Endodermal cell (in vitro differentiated cells): ENCODE results near the gene KCNJ1. TPM values are rescaled to one million over a fixed set of nuclear protein-coding genes. Genes with fewer than 3 reads are reported as not detected.

Experiments used
- DNase-seq: peaks from one replicate; pipeline ENCODE4 v3.0.0-alpha.2; 2017
- H3K27ac ChIP-seq: 2 replicates; pipeline ENCODE4 v1.5.1; 2013; ENCODE audit warnings: mild to moderate bottlenecking, low read depth, low read length, moderate library complexity
- H3K27me3 ChIP-seq: 2 replicates; pipeline ENCODE4 v1.6.1; 2013; ENCODE audit warnings: mild to moderate bottlenecking, low read length, moderate library complexity; ENCODE audit not compliant: insufficient read depth, control insufficient read depth, poor library complexity, severe bottlenecking
- H3K36me3 ChIP-seq: 2 replicates; pipeline ENCODE4 v1.7.0; 2013; ENCODE audit warnings: mild to moderate bottlenecking, low read length, moderate library complexity; ENCODE audit not compliant: control insufficient read depth, insufficient read depth
- H3K4me1 ChIP-seq: one replicate; pipeline ENCODE4 v1.7.0; 2013; ENCODE audit warnings: low read length; ENCODE audit not compliant: control insufficient read depth, insufficient read depth
- H3K4me3 ChIP-seq: 2 replicates; pipeline ENCODE4 v1.5.1; 2013; ENCODE audit warnings: mild to moderate bottlenecking, low read length, moderate library complexity
- H3K9ac ChIP-seq: 2 replicates; pipeline ENCODE4 v1.6.1; 2013; ENCODE audit warnings: mild to moderate bottlenecking, low read length, moderate library complexity; ENCODE audit not compliant: poor library complexity, severe bottlenecking; ENCODE audit errors: extremely low read depth
- H3K9me3 ChIP-seq: 2 replicates; pipeline ENCODE4 v1.6.1; 2013; ENCODE audit warnings: mild to moderate bottlenecking, low read length, moderate library complexity; ENCODE audit not compliant: control insufficient read depth
- H3K27ac Mint-ChIP-seq: 2 replicates; pipeline ENCODE4 v1.8.0; 2020; ENCODE audit warnings: mixed read lengths
- H3K27me3 Mint-ChIP-seq: 2 replicates; pipeline ENCODE4 v1.8.0; 2021; ENCODE audit warnings: mild to moderate bottlenecking, mixed read lengths; ENCODE audit not compliant: insufficient read depth
- H3K36me3 Mint-ChIP-seq: 2 replicates; pipeline ENCODE4 v1.8.0; 2020; ENCODE audit warnings: low read depth, mixed read lengths
- H3K4me1 Mint-ChIP-seq: 2 replicates; pipeline ENCODE4 v1.8.0; 2020; ENCODE audit warnings: mixed read lengths
- H3K4me3 Mint-ChIP-seq: 2 replicates; pipeline ENCODE4 v1.8.0; 2020; ENCODE audit warnings: mild to moderate bottlenecking, moderate library complexity, mixed read lengths
- H3K9me3 Mint-ChIP-seq: 2 replicates; pipeline ENCODE4 v1.8.0; 2020; ENCODE audit warnings: mild to moderate bottlenecking, mixed read lengths
- WGBS, 2 experiments: methylation state at CpG; one replicate each; pipeline versions ENCODE4 v1.1.5 to v1.1.7; 2013; ENCODE audit warnings: missing lambda C conversion rate in 2 of 2, mixed read lengths in 1 of 2; ENCODE audit not compliant: insufficient coverage in 1 of 2, insufficient read length in 1 of 2; 5-methylcytosine and 5-hydroxymethylcytosine counted together
- total RNA-seq, 2 donors: library from RNA; stranded (reverse); fragmentation: NEBNext Ultra II Directional in 1 of 2; extraction: Animal tissue kit (Norgen Biotek cat#: 25700) in 1 of 2; gene quantifications; 2 replicates in 1 of 2; 3 replicates in 1 of 2; pipeline ENCODE4 v1.2.1, GENCODE V29; 2021
- TF ChIP-seq, protein P1 (sequence below): fragments of 200-600 bp; sonication (generic); conservative IDR thresholded peaks from 2 replicates; pipeline ENCODE4 v1.5.0; 2021; ENCODE audit warnings: antibody characterized with exemption, mild to moderate bottlenecking

The KCNJ1 gene
- total RNA-seq, 2 donors from 2014 or later, result not detected

DNA sequence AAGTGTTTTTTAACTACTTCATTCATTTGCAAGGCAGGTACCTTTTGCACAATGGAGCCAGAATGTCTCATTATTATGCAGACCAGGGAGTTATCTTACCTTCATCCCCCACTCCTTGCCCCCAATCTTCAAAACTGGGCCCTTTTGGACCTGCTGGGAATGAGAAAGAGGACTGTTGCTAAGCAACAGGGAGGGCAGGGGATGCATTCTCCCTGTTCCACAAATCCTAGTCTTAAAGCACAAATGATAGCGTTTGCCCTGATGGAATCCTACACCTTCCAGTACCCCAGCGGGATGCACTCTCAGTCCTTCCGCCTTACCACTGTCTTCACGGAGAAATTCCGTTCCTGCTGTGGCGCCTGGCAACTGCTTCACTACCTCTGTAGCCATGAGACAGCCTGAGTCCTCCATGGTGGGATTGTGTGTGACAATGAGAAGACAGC, 4.1 kb upstream of the KCNJ1 start:
- DNase-seq, result peak; percentile 83
- Mint-ChIP-seq H3K36me3 (no peaks in the 10 kb centered on the region), H3K4me3 (no peak overlapping the region), H3K9me3 (no peaks in the 10 kb centered on the region), H3K4me1 (peaks cover 31% of the 10 kb centered on the region), H3K27me3 (peaks cover 9% of the 10 kb centered on the region), H3K27ac (no peak overlapping the region)
- WGBS, 2 experiments, result 39 to 46% methylated on average over 6 of the region's 6 CpGs
- no peak overlapping the region for H3K4me3 ChIP-seq
- peak overlapping the region; percentile 31 for H3K27ac ChIP-seq
- no peaks in the 10 kb centered on the region for H3K36me3 ChIP-seq
- TF ChIP-seq, protein P1, sequence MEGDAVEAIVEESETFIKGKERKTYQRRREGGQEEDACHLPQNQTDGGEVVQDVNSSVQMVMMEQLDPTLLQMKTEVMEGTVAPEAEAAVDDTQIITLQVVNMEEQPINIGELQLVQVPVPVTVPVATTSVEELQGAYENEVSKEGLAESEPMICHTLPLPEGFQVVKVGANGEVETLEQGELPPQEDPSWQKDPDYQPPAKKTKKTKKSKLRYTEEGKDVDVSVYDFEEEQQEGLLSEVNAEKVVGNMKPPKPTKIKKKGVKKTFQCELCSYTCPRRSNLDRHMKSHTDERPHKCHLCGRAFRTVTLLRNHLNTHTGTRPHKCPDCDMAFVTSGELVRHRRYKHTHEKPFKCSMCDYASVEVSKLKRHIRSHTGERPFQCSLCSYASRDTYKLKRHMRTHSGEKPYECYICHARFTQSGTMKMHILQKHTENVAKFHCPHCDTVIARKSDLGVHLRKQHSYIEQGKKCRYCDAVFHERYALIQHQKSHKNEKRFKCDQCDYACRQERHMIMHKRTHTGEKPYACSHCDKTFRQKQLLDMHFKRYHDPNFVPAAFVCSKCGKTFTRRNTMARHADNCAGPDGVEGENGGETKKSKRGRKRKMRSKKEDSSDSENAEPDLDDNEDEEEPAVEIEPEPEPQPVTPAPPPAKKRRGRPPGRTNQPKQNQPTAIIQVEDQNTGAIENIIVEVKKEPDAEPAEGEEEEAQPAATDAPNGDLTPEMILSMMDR, result no peak
- no peak overlapping the region for H3K9ac ChIP-seq
- no peaks in the 10 kb centered on the region for H3K9me3 ChIP-seq
- H3K4me1 ChIP-seq, result peaks cover 22% of the 10 kb centered on the region
- no peaks in the 10 kb centered on the region for H3K27me3 ChIP-seq

- Mint-ChIP-seq H3K27me3 (peaks cover under 1% of the 10 kb centered on the region), H3K9me3 (no peaks in the 10 kb centered on the region), H3K36me3 (no peaks in the 10 kb centered on the region), H3K27ac (no peak overlapping the region), H3K4me3 (no peak overlapping the region), H3K4me1 (peaks cover 31% of the 10 kb centered on the region)
- WGBS, 2 experiments, result 96 to 98% methylated on average over 4 to 10 of the region's 10 CpGs
- H3K4me3 ChIP-seq, result no peak overlapping the region
- DNase-seq, result no peak
- H3K27ac ChIP-seq, result no peak overlapping the region
- TF ChIP-seq, protein P1, result no peak
- no peaks in the 10 kb centered on the region for H3K9me3 ChIP-seq
- no peaks in the 10 kb centered on the region for H3K27me3 ChIP-seq
- no peak overlapping the region for H3K9ac ChIP-seq
- H3K36me3 ChIP-seq, result no peaks in the 10 kb centered on the region
- peaks cover 22% of the 10 kb centered on the region for H3K4me1 ChIP-seq
Measured at GRCh38 chr11:128868841-128869671, 2.0 kb upstream of the KCNJ1 start.

DNA sequence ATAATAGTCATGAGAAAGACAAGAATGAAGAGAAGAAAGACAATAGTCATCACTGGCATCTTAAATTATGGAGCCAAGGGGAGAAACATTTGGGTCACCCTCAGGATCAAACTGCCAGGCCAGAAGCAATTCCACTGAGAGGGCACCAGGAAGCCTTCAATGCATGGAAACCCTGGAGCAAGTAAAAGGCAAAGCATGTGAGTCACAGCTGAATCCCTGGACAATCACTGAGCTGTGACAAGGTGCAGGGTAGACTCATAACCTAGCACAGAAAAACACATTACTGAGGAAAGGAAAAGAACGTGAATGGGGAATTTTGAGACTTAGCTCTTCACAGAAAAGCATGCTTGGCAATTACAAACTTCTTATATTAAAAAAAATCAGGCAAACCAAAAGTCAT, 1.6 kb downstream of the KCNJ1 start:
- no peak overlapping the region for H3K9ac ChIP-seq
- no peaks in the 10 kb centered on the region for H3K27me3 ChIP-seq
- Mint-ChIP-seq H3K4me1 (no peaks in the 10 kb centered on the region), H3K36me3 (no peaks in the 10 kb centered on the region), H3K4me3 (no peak overlapping the region), H3K9me3 (no peaks in the 10 kb centered on the region), H3K27ac (no peak overlapping the region), H3K27me3 (peaks cover 6% of the 10 kb centered on the region)
- H3K4me3 ChIP-seq, result no peak overlapping the region
- TF ChIP-seq, protein P1, result no peak
- no peaks in the 10 kb centered on the region for H3K9me3 ChIP-seq
- no peaks in the 10 kb centered on the region for H3K4me1 ChIP-seq
- no peak for DNase-seq
- H3K36me3 ChIP-seq, result no peaks in the 10 kb centered on the region
- no CpG with 5 or more reads among the region's 1 CpG for WGBS, 2 experiments
- no peak overlapping the region for H3K27ac ChIP-seq
